Astrocyte (in vitro differentiated cells and primary cell): Measurements from ENCODE around the gene UHRF2. TPM values are rescaled to one million over a fixed set of nuclear protein-coding genes. Genes with fewer than 3 reads are reported as not detected.

Source experiments
- DNase-seq: peaks from one replicate; pipeline ENCODE4 v3.0.0-alpha.2; 2010; ENCODE audit warnings: low read depth
- FAIRE-seq: peaks from 2 replicates; lab custom pipeline; 2011; peaks lifted over from hg19 to GRCh38; lab: Jason Lieb, UNC
- H2AFZ ChIP-seq: 2 replicates; pipeline ENCODE4 v1.6.0; 2012; ENCODE audit warnings: low read depth, low read length, inconsistent platforms
- H3K27ac ChIP-seq: 2 replicates; pipeline ENCODE4 v1.5.1; 2011; ENCODE audit warnings: low read depth, low read length, inconsistent platforms
- H3K27me3 ChIP-seq: 2 replicates; pipeline ENCODE4 v1.6.0; 2011; ENCODE audit warnings: low read length, inconsistent platforms; ENCODE audit not compliant: insufficient read depth
- H3K36me3 ChIP-seq: 2 replicates; pipeline ENCODE4 v1.5.1; 2011; ENCODE audit warnings: low read length, inconsistent platforms; ENCODE audit not compliant: insufficient read depth
- H3K4me1 ChIP-seq: 2 replicates; pipeline ENCODE4 v1.5.1; 2011; ENCODE audit warnings: low read length, inconsistent platforms; ENCODE audit not compliant: insufficient read depth
- H3K4me2 ChIP-seq: 2 replicates; pipeline ENCODE4 v1.6.0; 2012; ENCODE audit warnings: low read length, inconsistent platforms
- H3K4me3 ChIP-seq: 2 replicates; pipeline ENCODE4 v1.5.1; 2011; ENCODE audit warnings: low read depth, mild to moderate bottlenecking, low read length, inconsistent platforms; ENCODE audit not compliant: insufficient read depth
- H3K79me2 ChIP-seq: 2 replicates; pipeline ENCODE4 v1.6.0; 2012; ENCODE audit warnings: mild to moderate bottlenecking, low read length, inconsistent platforms; ENCODE audit not compliant: insufficient read depth
- H3K9ac ChIP-seq: 2 replicates; pipeline ENCODE4 v1.6.0; 2012; ENCODE audit warnings: mild to moderate bottlenecking, low read length, inconsistent platforms
- H3K9me3 ChIP-seq: 2 replicates; pipeline ENCODE4 v1.5.1; 2012; ENCODE audit warnings: low read depth, mild to moderate bottlenecking, low read length, inconsistent platforms; ENCODE audit not compliant: insufficient read depth
- H4K20me1 ChIP-seq: 2 replicates; pipeline ENCODE4 v1.6.0; 2012; ENCODE audit warnings: low read length, inconsistent platforms; ENCODE audit not compliant: insufficient read depth
- H3K27ac Mint-ChIP-seq: one replicate; pipeline ENCODE4 v1.8.0; 2021; ENCODE audit warnings: mild to moderate bottlenecking, mixed read lengths; ENCODE audit not compliant: unreplicated experiment
- H3K27me3 Mint-ChIP-seq: one replicate; pipeline ENCODE4 v1.8.0; 2021; ENCODE audit warnings: low read depth, mixed read lengths; ENCODE audit not compliant: unreplicated experiment
- H3K36me3 Mint-ChIP-seq: one replicate; pipeline ENCODE4 v1.8.0; 2021; ENCODE audit warnings: low read depth, mixed read lengths; ENCODE audit not compliant: unreplicated experiment
- H3K4me1 Mint-ChIP-seq: one replicate; pipeline ENCODE4 v1.8.0; 2021; ENCODE audit warnings: low read depth, mixed read lengths; ENCODE audit not compliant: unreplicated experiment
- H3K4me3 Mint-ChIP-seq: one replicate; pipeline ENCODE4 v1.8.0; 2021; ENCODE audit warnings: mild to moderate bottlenecking, moderate library complexity, mixed read lengths; ENCODE audit not compliant: unreplicated experiment
- H3K9me3 Mint-ChIP-seq: one replicate; pipeline ENCODE4 v1.8.0; 2021; ENCODE audit warnings: mild to moderate bottlenecking, mixed read lengths; ENCODE audit not compliant: unreplicated experiment
- EZH2 ChIP-seq: IDR thresholded peaks from 2 replicates; pipeline ENCODE4 v1.6.1; 2012; ENCODE audit warnings: mild to moderate bottlenecking, low read length, inconsistent platforms; ENCODE audit not compliant: insufficient read depth
- total RNA-seq: library from RNA; stranded (reverse); gene quantifications from 2 replicates; pipeline ENCODE4 v1.2.1, GENCODE V29; 2021
- TF ChIP-seq, protein P1 (sequence below): IDR thresholded peaks from 2 replicates; pipeline ENCODE4 v1.5.1; 2011; ENCODE audit warnings: low read depth, mild to moderate bottlenecking, inconsistent platforms, low read length, moderate library complexity; ENCODE audit not compliant: insufficient read depth

UHRF2 gene
- total RNA-seq, 1 donor from 2014 or later, result 37.4 TPM

DNA sequence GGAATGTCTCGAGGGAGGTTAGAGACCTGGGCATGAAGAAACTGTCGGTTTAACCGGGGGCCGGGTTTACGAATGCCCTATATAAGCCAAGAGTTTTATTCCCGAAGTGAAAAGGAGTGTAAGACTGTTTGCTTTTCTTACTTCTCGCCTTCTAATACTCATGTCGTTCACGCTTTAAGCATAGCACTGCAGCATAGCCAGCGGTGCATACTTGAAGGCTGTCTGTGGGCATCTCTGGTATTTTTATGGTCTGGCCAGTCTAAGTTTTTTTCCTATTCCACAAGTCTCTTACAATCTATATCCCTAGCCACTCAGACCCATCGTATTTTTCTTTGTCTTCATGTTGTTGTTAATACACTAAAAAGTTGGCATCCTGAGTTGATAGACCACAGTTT, 1.2 kb downstream of the UHRF2 start:
- H3K79me2 ChIP-seq, result peaks cover 68% of the 10 kb centered on the region
- H3K9ac ChIP-seq, result peak overlapping the region; percentile 97
- Mint-ChIP-seq H3K27me3 (peaks cover 2% of the 10 kb centered on the region), H3K4me3 (peak overlapping the region; percentile 83), H3K9me3 (no peaks in the 10 kb centered on the region), H3K4me1 (peaks cover 11% of the 10 kb centered on the region), H3K27ac (peak overlapping the region; percentile 95), H3K36me3 (no peaks in the 10 kb centered on the region)
- H2AFZ ChIP-seq, result no peak overlapping the region
- H3K4me1 ChIP-seq, result peaks cover 15% of the 10 kb centered on the region
- H3K4me2 ChIP-seq, result peak overlapping the region; percentile 85
- TF ChIP-seq, protein P1, sequence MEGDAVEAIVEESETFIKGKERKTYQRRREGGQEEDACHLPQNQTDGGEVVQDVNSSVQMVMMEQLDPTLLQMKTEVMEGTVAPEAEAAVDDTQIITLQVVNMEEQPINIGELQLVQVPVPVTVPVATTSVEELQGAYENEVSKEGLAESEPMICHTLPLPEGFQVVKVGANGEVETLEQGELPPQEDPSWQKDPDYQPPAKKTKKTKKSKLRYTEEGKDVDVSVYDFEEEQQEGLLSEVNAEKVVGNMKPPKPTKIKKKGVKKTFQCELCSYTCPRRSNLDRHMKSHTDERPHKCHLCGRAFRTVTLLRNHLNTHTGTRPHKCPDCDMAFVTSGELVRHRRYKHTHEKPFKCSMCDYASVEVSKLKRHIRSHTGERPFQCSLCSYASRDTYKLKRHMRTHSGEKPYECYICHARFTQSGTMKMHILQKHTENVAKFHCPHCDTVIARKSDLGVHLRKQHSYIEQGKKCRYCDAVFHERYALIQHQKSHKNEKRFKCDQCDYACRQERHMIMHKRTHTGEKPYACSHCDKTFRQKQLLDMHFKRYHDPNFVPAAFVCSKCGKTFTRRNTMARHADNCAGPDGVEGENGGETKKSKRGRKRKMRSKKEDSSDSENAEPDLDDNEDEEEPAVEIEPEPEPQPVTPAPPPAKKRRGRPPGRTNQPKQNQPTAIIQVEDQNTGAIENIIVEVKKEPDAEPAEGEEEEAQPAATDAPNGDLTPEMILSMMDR, result no peak
- TF ChIP-seq EZH2, result no peak
- H3K9me3 ChIP-seq, result no peaks in the 10 kb centered on the region
- peak overlapping the region; percentile 85 for H3K4me3 ChIP-seq
- peak; percentile 67 for DNase-seq
- H3K27ac ChIP-seq, result peak overlapping the region; percentile 86
- no peaks in the 10 kb centered on the region for H3K36me3 ChIP-seq
- peaks cover 52% of the 10 kb centered on the region for H4K20me1 ChIP-seq
- FAIRE-seq, result peak; percentile 81
- H3K27me3 ChIP-seq, result peaks cover 3% of the 10 kb centered on the region

DNA sequence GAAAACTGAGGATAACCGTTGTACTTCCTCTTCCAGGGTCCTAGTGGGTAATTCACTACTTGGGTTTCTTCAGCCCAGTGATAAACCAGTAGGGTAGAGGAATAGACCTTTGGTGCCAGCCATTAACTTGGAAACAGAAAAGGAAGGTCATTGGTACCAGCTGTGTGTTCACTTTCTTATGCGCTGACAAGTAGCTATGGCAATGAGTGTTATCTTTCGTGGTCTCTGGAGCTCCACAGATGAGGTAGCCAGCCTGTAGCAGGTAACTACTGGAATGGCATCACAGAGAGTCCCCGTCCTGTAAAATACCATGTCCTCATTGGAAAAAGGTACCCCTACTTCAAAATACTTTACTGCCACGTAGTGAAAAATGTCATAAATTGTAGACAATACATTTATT, 2.3 kb downstream of the UHRF2 start:
- no peak for TF ChIP-seq EZH2
- TF ChIP-seq, protein P1, result no peak
- Histone ChIP-seq H3K9me3 (no peaks in the 10 kb centered on the region), H3K9ac (peak overlapping the region; percentile 97), H3K4me3 (peak overlapping the region; percentile 85), H3K4me1 (peaks cover 15% of the 10 kb centered on the region), H2AFZ (no peak overlapping the region), H3K36me3 (no peaks in the 10 kb centered on the region), H3K27me3 (no peaks in the 10 kb centered on the region), H4K20me1 (peaks cover 55% of the 10 kb centered on the region), H3K4me2 (peak overlapping the region; percentile 85), H3K27ac (no peak overlapping the region), H3K79me2 (peaks cover 78% of the 10 kb centered on the region)
- no peak for DNase-seq
- no peaks in the 10 kb centered on the region for H3K27me3 Mint-ChIP-seq
- peaks cover 11% of the 10 kb centered on the region for H3K4me1 Mint-ChIP-seq
- FAIRE-seq, result no peak
- H3K27ac Mint-ChIP-seq, result peak overlapping the region; percentile 95
- no peaks in the 10 kb centered on the region for H3K9me3 Mint-ChIP-seq
- H3K36me3 Mint-ChIP-seq, result no peaks in the 10 kb centered on the region
- H3K4me3 Mint-ChIP-seq, result peak overlapping the region; percentile 83

DNA sequence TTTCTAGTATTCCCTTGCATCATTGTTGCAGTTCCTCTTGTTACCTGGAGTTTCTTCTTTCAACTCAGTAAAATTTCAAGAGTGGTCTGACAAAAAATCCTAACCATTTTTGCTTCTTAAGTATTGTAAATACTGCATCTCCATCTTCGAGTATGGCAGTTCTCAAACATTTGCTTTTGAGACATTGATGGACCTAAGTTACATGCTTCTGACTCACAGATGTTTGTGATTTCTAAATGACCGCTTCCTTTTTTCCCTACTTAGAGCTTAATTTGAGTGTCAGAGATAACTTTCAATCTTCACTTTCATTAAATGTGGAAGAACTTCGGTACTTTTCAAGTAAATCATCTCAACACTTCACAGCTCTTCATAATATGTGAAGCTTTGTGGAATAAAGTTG, 4.2 kb downstream of the UHRF2 start:
- Mint-ChIP-seq H3K4me3 (no peak overlapping the region), H3K4me1 (peaks cover 11% of the 10 kb centered on the region), H3K9me3 (no peaks in the 10 kb centered on the region), H3K27ac (no peak overlapping the region), H3K27me3 (no peaks in the 10 kb centered on the region), H3K36me3 (no peaks in the 10 kb centered on the region)
- H3K9me3 ChIP-seq, result no peaks in the 10 kb centered on the region
- no peak overlapping the region for H3K4me3 ChIP-seq
- TF ChIP-seq, protein P1, result no peak
- peak overlapping the region; percentile 63 for H3K4me2 ChIP-seq
- DNase-seq (no peak), FAIRE-seq (no peak)
- H4K20me1 ChIP-seq, result peaks cover 71% of the 10 kb centered on the region
- H3K27ac ChIP-seq, result no peak overlapping the region
- no peak overlapping the region for H3K9ac ChIP-seq
- H3K4me1 ChIP-seq, result peaks cover 14% of the 10 kb centered on the region
- H3K36me3 ChIP-seq, result peaks cover 3% of the 10 kb centered on the region
- H2AFZ ChIP-seq, result no peak overlapping the region
- H3K79me2 ChIP-seq, result peaks cover 97% of the 10 kb centered on the region
- H3K27me3 ChIP-seq, result no peaks in the 10 kb centered on the region
